HepG2 (cell line): Measurements from ENCODE around the gene MALT1. TPM values are rescaled to one million over a fixed set of nuclear protein-coding genes. Genes with fewer than 3 reads are reported as not detected.

ENCODE experiments used
- ATAC-seq: fragments of 200-7000 bp; cut with Tn5 transposase; 3 replicates; pipeline ENCODE4 v1.9.1; 2020; ENCODE audit warnings: mild to moderate bottlenecking, moderate library complexity
- BruUV-seq: library from RNA; stranded (reverse); fragments of 400-500 nt; replicated peaks from 2 replicates; lab custom pipeline; 2021; lab: Mats Ljungman, UMichigan
- CTCF ChIA-PET: fragments of 300-600 bp; formaldehyde crosslinking; extraction: SDS; loops from one replicate; lab custom pipeline; 2021; ENCODE audit warnings: low total read pairs, inconsistent platforms, low intra/inter-chr PET ratio; lab: Yijun Ruan, JAX
- POLR2A ChIA-PET: fragments of 350-600 bp; sonication (Branson Sonifier 250); formaldehyde crosslinking; loops from one replicate; lab custom pipeline; 2020; ENCODE audit warnings: antibody characterized with exemption, inconsistent platforms; lab: Yijun Ruan, JAX
- DNase-seq: peaks from one replicate; pipeline ENCODE4 v3.0.0-alpha.2; 2015; ENCODE audit warnings: low spot score
- FAIRE-seq: peaks from 3 replicates; lab custom pipeline; 2011; peaks lifted over from hg19 to GRCh38; lab: Jason Lieb, UNC
- H2AFZ ChIP-seq: one replicate; pipeline ENCODE4 v1.6.1; 2011; ENCODE audit warnings: low read length, inconsistent platforms
- H3K27ac ChIP-seq: fragments of 300-600 bp; 3 replicates; pipeline ENCODE4 v1.8.0; 2011; ENCODE audit warnings: mixed run types, mild to moderate bottlenecking, mixed read lengths, low read length, inconsistent platforms; ENCODE audit not compliant: insufficient read depth; ENCODE audit errors: extremely low read length
- H3K27me3 ChIP-seq, 2 experiments: fragments of 200-600 bp in 1 of 2; 2 replicates in 1 of 2; 3 replicates in 1 of 2; pipeline versions ENCODE4 v1.6.0 to v1.8.0; 2011; ENCODE audit warnings: low read length in 2 of 2, mild to moderate bottlenecking in 2 of 2, moderate library complexity in 2 of 2, inconsistent platforms in 1 of 2; ENCODE audit not compliant: insufficient read depth in 2 of 2, control insufficient read depth in 1 of 2
- H3K36me3 ChIP-seq, 2 experiments: fragments of 200-600 bp in 1 of 2; replicated peaks in 1 of 2; 2 replicates in 1 of 2; 3 replicates in 1 of 2; pipeline versions ENCODE4 v1.5.1 to v1.8.0; 2011; ENCODE audit warnings: low read length in 2 of 2, inconsistent platforms in 1 of 2; ENCODE audit not compliant: insufficient read depth in 2 of 2, control insufficient read depth in 1 of 2
- H3K4me1 ChIP-seq: 2 replicates; pipeline ENCODE4 v1.5.1; 2012; ENCODE audit warnings: low read length, inconsistent platforms; ENCODE audit not compliant: insufficient read depth
- H3K4me2 ChIP-seq: 2 replicates; pipeline ENCODE4 v1.6.0; 2011; ENCODE audit warnings: low read depth, low read length, inconsistent platforms
- H3K4me3 ChIP-seq, 3 experiments: fragments of 200-600 bp in 1 of 3; sonication (generic), shearing (Covaris generic) in 1 of 3; replicated peaks in 1 of 3; 2 replicates each; pipeline ENCODE4 v1.5.1; 2011 to 2016; ENCODE audit warnings: low read length in 3 of 3, inconsistent platforms in 2 of 3, low read depth in 2 of 3, mild to moderate bottlenecking in 2 of 3, control low read depth in 1 of 3, mixed read lengths in 1 of 3; ENCODE audit not compliant: insufficient read depth in 1 of 3
- H3K79me2 ChIP-seq: one replicate; pipeline ENCODE4 v1.6.1; 2011; ENCODE audit warnings: low read length, inconsistent platforms; ENCODE audit not compliant: insufficient read depth
- H3K9ac ChIP-seq: 2 replicates; pipeline ENCODE4 v1.6.0; 2011; ENCODE audit warnings: mild to moderate bottlenecking, low read depth, low read length, inconsistent platforms; ENCODE audit not compliant: insufficient read depth
- H3K9me3 ChIP-seq: 2 replicates; pipeline ENCODE4 v1.5.1; 2012; ENCODE audit warnings: mild to moderate bottlenecking, low read length
- H4K20me1 ChIP-seq: 2 replicates; pipeline ENCODE4 v1.6.0; 2011; ENCODE audit warnings: inconsistent platforms, mild to moderate bottlenecking, low read length, moderate library complexity; ENCODE audit not compliant: insufficient read depth
- ERF ChIP-seq: IDR thresholded peaks from 2 replicates; pipeline ENCODE4 v1.6.1; 2018; ENCODE audit warnings: missing biosample characterization, missing genetic modification reagents
- IRF1 ChIP-seq: sonication (generic); formaldehyde crosslinking; IDR thresholded peaks from 2 replicates; pipeline ENCODE4 v1.4.0; 2020; ENCODE audit warnings: low read depth, mild to moderate bottlenecking, missing genetic modification reagents
- PAXIP1 ChIP-seq: sonication (generic); formaldehyde crosslinking; conservative IDR thresholded peaks from 2 replicates; pipeline ENCODE4 v1.4.0; 2020; ENCODE audit warnings: mild to moderate bottlenecking, missing genetic modification reagents, moderate library complexity
- ZBTB1 ChIP-seq: sonication (generic); formaldehyde crosslinking; IDR thresholded peaks from 2 replicates; pipeline ENCODE4 v1.4.0; 2020; ENCODE audit warnings: missing genetic modification reagents, borderline replicate concordance
- WGBS: methylation state at CpG from one replicate; pipeline ENCODE4 v1.1.6; 2017; ENCODE audit warnings: low lambda C conversion rate; 5-methylcytosine and 5-hydroxymethylcytosine counted together
- in situ Hi-C: cut with HindIII; loops from 2 replicates; pipeline ENCODE4 v1.10.0; 2017; ENCODE audit warnings: low pct_unique_long_range_greater_than_20kb; ENCODE audit not compliant: extremely low pct_ligation_motif_present
- intact Hi-C: fragments of 100-400 bp; cut with micrococcal nuclease; formaldehyde crosslinking; loops from one replicate; pipeline ENCODE4 v1.10.0; 2022; ENCODE audit not compliant: unreplicated experiment
- polyA plus RNA-seq, 8 experiments: library from polyadenylated mRNA; depleted of rRNA in 3 of 8; stranded (reverse) in 7 of 8; unstranded in 1 of 8; fragments of >200 nt; fragmentation: Illumina TruSeq in 4 of 8; extraction: Trizol in 4 of 8; gene quantifications; 2 replicates each; pipeline versions ENCODE4 v1.2.1 to v1.2.3, GENCODE V29; 2011 to 2016; ENCODE audit warnings: low read depth in 4 of 8, missing spikeins in 1 of 8, mixed read lengths in 1 of 8; ENCODE audit not compliant: insufficient read depth in 1 of 8
- total RNA-seq, 5 experiments: library from RNA; depleted of rRNA; stranded (reverse); fragments of >200 nt; fragmentation: Illumina TruSeq; extraction: Trizol; gene quantifications; 2 replicates each; pipeline ENCODE4 v1.2.3, GENCODE V29; 2016; ENCODE audit warnings: low read depth in 1 of 5
- TF ChIP-seq, protein P1 (sequence below): sonication (generic); formaldehyde crosslinking; IDR thresholded peaks from 2 replicates; pipeline ENCODE4 v1.5.0; 2020; ENCODE audit warnings: missing genetic modification reagents, mild to moderate bottlenecking, borderline replicate concordance

The MALT1 gene
- total and polyA plus RNA-seq, 2 of the 13 experiments (the other 11 are each of a cell fraction or from before 2014, with no cell fraction given), result 43.9 to 89.0 TPM

DNA sequence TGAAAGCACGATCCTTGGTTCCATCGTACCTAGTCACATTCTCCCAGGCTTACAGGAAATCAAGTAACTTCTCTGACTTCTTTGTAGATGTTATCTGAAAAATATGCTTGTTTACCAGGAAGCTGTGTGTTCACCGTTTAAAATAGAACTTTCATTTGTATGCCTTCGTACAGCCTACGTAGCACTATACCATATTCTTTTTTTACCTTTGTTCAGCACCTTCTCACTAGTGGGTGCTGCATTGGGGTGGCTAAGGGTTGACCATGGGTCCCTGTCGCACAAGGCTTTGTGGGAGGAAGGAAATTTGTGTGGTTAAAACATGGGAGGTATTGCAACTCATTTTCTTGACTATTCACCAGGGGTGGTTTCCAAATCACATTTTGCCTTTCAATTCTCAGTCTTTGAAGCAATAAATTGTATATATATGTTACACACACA lies 16.6 kb downstream of the MALT1 start (continued):
- TF ChIP-seq, protein P1, sequence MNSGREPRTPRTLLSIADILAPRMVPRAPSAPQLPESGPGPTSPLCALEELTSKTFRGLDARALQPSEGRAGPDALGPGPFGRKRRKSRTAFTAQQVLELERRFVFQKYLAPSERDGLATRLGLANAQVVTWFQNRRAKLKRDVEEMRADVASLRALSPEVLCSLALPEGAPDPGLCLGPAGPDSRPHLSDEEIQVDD (CRISPR knock-in tag), result no peak
- no peak for TF ChIP-seq ERF (CRISPR knock-in tag)
- TF ChIP-seq ZBTB1 (CRISPR knock-in tag), result no peak
- no peak for TF ChIP-seq IRF1

- FAIRE-seq, result no peak
- no TSS peak for BruUV-seq
These were observed 19.0 kb downstream of the MALT1 start for GRCh38 chr18:58690259-58690658.

More at GRCh38 chr18:58690259-58690658, 19.0 kb downstream of the MALT1 start:
- no peaks in the 10 kb centered on the region for H3K9me3 ChIP-seq
- no peak overlapping the region for H2AFZ ChIP-seq
- ATAC-seq (no peak; the same call in 2 of the 3 replicates), DNase-seq (no peak)
- ChIA-PET CTCF (no interaction called here), POLR2A (no interaction called here)
- H3K4me3 ChIP-seq, result no peak overlapping the region
- no peak overlapping the region for H3K27ac ChIP-seq
- H3K79me2 ChIP-seq, result peaks cover 65% of the 10 kb centered on the region
- H3K36me3 ChIP-seq, result peaks cover 31 to 77% of the 10 kb centered on the region in 2 experiments
- no peaks in the 10 kb centered on the region for H3K27me3 ChIP-seq
- WGBS, result 98% methylated on average over 8 of the region's 12 CpGs
- H3K4me1 ChIP-seq, result no peaks in the 10 kb centered on the region
- no peak overlapping the region for H3K4me2 ChIP-seq
- intact Hi-C loops (no loop called here), in situ Hi-C loops (no loop called here)
- H3K9ac ChIP-seq, result no peak overlapping the region
- no peak for TF ChIP-seq PAXIP1
- peaks cover 14% of the 10 kb centered on the region; the same call in 1 of the 2 replicates for H4K20me1 ChIP-seq
